NAMALWA (cell line): ENCODE measurements around the gene PATL2.
A peak's percentile ranks its signal among the peaks of the same experiment; 100 is the strongest.
"Not testable (repeated sequence)": the region's sequence is repeated elsewhere in the genome, so short reads cannot be mapped to it uniquely, and the experiment has no call there.

Source experiments
- DNase-seq: peaks from one replicate; pipeline ENCODE4 v3.0.0-alpha.2; 2015; ENCODE audit warnings: low spot score

Gene PATL2

DNA sequence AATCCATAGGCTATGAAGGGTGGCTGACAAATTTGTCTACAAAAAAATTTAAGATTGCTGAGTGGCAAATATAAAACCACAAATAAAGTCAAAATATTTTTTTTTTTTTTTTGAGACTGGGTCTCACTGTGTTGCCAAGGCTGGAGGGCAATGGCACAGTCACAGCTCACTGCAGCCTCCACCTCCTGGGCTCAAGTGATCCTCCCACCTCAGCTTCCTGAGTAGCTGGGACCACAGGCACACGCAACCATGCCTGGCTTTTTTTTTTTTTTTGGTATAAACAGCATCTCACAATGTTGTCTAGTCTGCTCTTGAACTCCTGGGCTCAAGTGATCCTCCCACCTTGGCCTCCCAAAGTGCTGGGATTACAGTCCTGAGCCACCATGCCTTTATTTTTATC lies 20.9 kb downstream of the PATL2 start:
- not testable (repeated sequence) for DNase-seq

DNA sequence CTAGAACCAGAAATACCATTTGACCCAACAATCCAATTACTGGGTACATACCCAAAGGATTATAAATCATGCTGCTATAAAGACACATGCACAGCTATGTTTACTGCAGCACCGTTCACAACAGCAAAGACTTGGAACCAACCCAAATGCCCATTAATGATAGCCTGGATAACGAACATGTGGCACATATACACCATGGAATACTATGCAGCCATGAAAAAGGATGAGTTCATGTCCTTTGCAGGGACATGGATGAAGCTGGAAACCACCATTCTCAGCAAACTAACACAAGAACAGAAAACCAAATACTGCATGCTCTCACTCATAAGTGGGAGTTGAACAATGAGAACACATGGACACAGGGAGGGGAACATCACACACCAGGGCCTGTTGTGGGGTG lies 21.8 kb downstream of the PATL2 start:
- DNase-seq = not testable (repeated sequence)

- not testable (repeated sequence) for DNase-seq
These were observed 28.1 kb downstream of the PATL2 start for GRCh38 chr15:44682809-44683682.

GRCh38 chr15:44682211-44682610 lies 28.9 kb downstream of the PATL2 start:
- no peak for DNase-seq

GRCh38 chr15:44676676-44677075 lies 34.4 kb downstream of the PATL2 start:
- DNase-seq = no peak

DNA sequence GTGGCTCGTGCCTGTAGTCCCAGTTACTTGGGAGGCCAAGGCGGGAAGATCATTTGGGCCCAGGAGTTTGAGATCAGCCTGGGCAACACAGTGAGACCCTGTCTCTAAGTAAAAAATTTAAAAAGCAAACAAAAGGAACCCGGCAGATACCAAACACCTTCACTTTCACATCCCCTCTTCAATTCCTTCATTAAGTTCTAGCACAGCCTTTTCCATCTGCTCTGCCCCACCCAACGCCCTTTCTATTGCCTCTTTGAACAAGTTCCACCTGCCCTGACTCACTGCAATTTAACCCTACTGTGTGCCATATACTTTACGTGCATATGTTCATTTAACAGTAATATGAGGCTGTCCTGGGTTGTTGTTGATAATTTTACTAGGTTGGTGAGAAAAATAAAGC lies 35.2 kb downstream of the PATL2 start:
- no peak for DNase-seq

GRCh38 chr15:44673639-44674038 lies 37.5 kb downstream of the PATL2 start:
- no peak for DNase-seq

GRCh38 chr15:44670087-44670950 lies 40.8 kb downstream of the PATL2 start:
- no peak for DNase-seq

DNA sequence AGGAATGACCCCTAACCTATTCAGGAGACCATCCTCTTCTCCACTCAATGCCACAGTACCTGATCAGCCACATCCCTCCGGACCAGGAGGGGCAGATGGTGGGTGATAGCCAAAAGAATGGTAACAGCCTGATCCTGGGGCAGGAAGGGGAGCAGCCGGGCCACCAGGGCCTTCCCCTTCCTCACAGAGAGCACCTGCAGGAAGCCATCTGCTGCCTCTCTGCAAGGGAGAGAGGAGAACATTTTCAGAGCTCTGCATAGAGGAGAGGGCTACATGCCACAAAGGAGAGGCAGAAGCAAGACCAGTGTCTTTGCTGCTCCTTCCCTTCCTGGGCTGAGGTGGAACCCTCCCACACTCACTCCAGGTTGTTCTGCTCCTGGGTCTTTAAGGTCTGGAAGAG lies 42.2 kb downstream of the PATL2 start:
- peak; percentile 21 for DNase-seq

- DNase-seq = no peak
These were observed 44.1 kb downstream of the PATL2 start for GRCh38 chr15:44667039-44667360.

- DNase-seq = peak; percentile 54
These were observed 44.7 kb downstream of the PATL2 start for GRCh38 chr15:44666210-44667038.

GRCh38 chr15:44663410-44664308 lies 47.5 kb downstream of the PATL2 start, which contains the start of gene SPG11:
Gene SPG11 (minus strand): TSS chr15:44663662. CDS start chr15:44663647, 15 bp downstream.
- peak; percentile 99 for DNase-seq

DNA sequence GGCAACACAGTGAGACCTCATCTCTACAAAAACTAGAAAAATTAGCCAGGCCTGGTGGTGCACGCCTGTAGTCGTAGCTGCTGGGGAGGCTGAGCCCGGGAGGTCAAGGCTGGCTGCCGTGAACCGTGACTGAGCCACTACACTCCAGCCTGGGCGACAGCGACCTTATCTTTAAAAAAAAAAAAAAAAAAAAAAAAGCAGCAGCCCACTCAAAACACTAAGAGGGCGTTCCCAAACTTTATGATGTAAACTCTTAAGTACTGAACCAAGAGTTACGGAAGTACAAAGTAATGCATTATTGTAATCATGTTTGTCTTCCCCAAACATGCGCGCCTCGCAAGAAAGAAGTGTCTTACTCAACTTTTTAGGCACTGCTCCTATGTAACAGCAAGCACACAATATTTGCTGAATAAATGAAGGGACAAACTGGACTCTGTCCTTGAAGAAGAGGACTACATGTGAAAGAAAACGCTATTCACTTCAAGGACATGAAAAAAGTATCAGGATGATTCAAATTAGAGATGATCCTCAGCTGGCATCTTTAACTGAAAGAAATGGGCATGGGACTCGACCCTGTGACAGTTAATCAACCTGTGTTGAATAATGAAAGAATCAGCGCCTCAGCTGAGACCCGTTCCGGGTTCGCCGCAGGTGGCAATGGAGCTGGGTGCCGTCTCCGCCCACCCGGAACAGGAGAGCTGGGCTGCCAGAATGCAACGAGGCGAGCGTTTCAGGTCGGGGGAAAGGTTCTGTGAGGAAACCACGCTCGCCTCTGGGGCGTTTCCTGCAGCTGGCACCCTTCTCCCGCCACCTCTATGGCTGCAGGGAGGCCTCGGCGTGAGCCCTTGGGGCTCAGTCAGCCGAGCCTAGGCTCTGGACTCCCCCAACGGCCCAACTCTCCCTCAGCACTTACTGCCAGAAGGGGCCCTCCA lies 48.4 kb downstream of the PATL2 start:
- DNase-seq = peak; percentile 95

DNA sequence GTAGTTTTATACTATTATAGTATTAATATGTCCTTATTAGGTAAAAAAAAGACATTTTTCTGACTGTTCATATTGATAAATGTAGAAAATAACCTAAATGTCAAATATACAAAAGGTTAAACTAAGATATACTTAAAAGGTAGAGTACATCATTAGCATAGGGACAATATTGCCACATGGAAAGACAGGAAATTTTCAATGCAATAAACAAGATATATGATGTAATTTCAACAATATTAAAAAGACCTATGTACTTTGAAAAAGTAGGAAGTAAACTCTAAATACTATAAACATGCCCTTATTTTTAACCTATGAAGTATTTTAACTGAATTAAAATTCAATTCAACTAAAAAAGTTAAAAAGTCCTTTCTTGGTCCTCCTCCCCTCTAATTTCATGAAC lies 49.5 kb downstream of the PATL2 start:
- no peak for DNase-seq

GRCh38 chr15:44659056-44659455 lies 52.1 kb downstream of the PATL2 start:
- no peak for DNase-seq

GRCh38 chr15:44657378-44657777 lies 53.7 kb downstream of the PATL2 start:
- no peak for DNase-seq

GRCh38 chr15:44656913-44657312 lies 54.2 kb downstream of the PATL2 start:
- DNase-seq = no peak

- DNase-seq = no peak
These were observed 54.8 kb downstream of the PATL2 start for GRCh38 chr15:44656298-44656697.

DNA sequence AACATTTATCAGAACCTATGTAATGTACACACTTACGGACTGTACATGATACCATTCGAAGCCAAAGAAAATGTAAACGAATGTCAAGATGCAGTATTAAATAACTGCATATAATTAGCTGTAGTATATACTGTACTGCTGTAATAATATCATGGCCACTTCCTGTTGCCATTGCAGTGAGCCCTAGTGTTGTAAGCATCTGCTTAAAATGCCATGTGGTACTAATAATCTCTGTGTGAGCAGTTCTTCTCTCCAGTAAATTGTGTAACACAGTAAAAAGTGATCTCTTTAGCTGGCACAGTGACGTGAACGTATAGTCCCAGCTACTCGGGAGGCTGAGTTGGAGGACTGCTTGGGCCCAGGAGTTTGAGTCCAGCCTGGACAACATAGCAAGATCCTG lies 56.3 kb downstream of the PATL2 start:
- DNase-seq = no peak

GRCh38 chr15:44647637-44648036 lies 63.5 kb downstream of the PATL2 start:
- no peak for DNase-seq
